Ascending aorta (tissue), 2 donors: ENCODE data around the gene NMNAT2. TPM values are rescaled to one million over a fixed set of nuclear protein-coding genes. Genes with fewer than 3 reads are reported as not detected.

Source experiments
- DNase-seq, 2 donors: peaks; one replicate each; pipeline ENCODE4 v3.0.0-alpha.2; 2019; ENCODE audit warnings: low spot score in 2 of 2
- H3K27ac ChIP-seq, 2 donors: fragments of 200-600 bp; sonication (generic); one replicate each; pipeline ENCODE4 v1.5.1; 2016 to 2017; ENCODE audit warnings: mild to moderate bottlenecking in 1 of 2
- H3K27me3 ChIP-seq: fragments of 200-600 bp; sonication (generic); one replicate; pipeline ENCODE4 v1.5.1; 2017
- H3K36me3 ChIP-seq, 2 donors: fragments of 200-600 bp; sonication (generic); one replicate each; pipeline ENCODE4 v1.5.1; 2016
- H3K4me1 ChIP-seq, 2 donors: fragments of 200-600 bp; sonication (generic); one replicate each; pipeline ENCODE4 v1.5.1; 2016 to 2017; ENCODE audit warnings: mild to moderate bottlenecking in 1 of 2
- H3K4me3 ChIP-seq, 2 donors: fragments of 200-600 bp; sonication (generic); one replicate each; pipeline ENCODE4 v1.5.1; 2016 to 2017; ENCODE audit warnings: mild to moderate bottlenecking in 1 of 2
- H3K9me3 ChIP-seq, 2 donors: fragments of 200-600 bp; sonication (generic); one replicate each; pipeline ENCODE4 v1.5.1; 2016
- intact Hi-C: fragments of 100-400 bp; cut with DNase I; formaldehyde crosslinking; loops from one replicate; pipeline ENCODE4 v1.15.1; 2023
- total RNA-seq: library from RNA; depleted of rRNA; stranded (reverse); fragments of >200 nt; gene quantifications from one replicate; pipeline ENCODE4 v1.1.0, GENCODE V29; 2016
- TF ChIP-seq, protein P1 (sequence below), 3 experiments: fragments of 200-600 bp in 2 of 3; fragments of 450-650 bp in 1 of 3; sonication (generic) in 2 of 3; IDR thresholded peaks; one replicate each; pipeline ENCODE4 v1.5.1; 2016 to 2019; ENCODE audit warnings: antibody characterized with exemption in 3 of 3, mild to moderate bottlenecking in 1 of 3, moderate library complexity in 1 of 3

The NMNAT2 gene
- total RNA-seq, 1 donor from 2014 or later = 0.53 TPM

DNA sequence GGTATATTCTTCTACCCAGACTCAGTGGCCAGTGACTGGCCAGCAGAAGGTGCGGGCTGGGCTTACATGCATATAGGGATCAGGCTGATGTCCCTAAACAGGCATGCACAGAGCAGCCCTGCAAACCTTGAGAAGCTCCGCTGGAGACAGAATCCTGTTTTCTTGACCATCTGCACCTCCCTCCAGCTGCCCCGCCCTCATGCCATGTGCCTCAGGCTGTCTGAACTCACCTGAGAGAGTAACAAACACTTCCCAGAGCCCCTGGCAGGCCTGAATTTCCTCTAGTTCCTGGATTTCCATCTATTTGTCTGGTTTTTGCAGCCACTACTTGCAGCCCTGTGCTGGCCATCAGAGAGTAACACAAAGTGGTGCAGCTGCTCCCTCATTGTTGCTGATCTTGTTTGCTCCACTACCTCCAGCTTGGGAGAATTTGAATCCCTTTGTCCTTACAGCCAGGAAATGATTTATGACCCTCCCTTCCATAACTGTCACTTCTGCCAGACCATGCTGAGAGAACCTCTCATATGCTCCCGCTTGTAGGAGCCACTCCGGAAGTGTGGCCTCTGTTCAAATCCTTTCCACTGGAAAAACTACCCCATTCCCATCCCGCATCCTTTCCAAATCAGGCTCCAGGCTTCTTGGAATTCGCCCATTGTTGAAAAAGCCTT lies 113.6 kb downstream of the NMNAT2 start:
- Histone ChIP-seq H3K27me3 (no peaks in the 10 kb centered on the region), H3K4me1 (peaks cover 13 to 67% of the 10 kb centered on the region in 2 donors), H3K36me3 (no peaks in the 10 kb centered on the region), H3K9me3 (no peaks in the 10 kb centered on the region), H3K4me3 (no peak overlapping the region), H3K27ac (peak overlapping the region; percentile 93)
- intact Hi-C loops = no loop called here
- TF ChIP-seq, protein P1, sequence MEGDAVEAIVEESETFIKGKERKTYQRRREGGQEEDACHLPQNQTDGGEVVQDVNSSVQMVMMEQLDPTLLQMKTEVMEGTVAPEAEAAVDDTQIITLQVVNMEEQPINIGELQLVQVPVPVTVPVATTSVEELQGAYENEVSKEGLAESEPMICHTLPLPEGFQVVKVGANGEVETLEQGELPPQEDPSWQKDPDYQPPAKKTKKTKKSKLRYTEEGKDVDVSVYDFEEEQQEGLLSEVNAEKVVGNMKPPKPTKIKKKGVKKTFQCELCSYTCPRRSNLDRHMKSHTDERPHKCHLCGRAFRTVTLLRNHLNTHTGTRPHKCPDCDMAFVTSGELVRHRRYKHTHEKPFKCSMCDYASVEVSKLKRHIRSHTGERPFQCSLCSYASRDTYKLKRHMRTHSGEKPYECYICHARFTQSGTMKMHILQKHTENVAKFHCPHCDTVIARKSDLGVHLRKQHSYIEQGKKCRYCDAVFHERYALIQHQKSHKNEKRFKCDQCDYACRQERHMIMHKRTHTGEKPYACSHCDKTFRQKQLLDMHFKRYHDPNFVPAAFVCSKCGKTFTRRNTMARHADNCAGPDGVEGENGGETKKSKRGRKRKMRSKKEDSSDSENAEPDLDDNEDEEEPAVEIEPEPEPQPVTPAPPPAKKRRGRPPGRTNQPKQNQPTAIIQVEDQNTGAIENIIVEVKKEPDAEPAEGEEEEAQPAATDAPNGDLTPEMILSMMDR (IDR thresholded peaks at IDR 0.05) = no peak
- no peak for DNase-seq

DNA sequence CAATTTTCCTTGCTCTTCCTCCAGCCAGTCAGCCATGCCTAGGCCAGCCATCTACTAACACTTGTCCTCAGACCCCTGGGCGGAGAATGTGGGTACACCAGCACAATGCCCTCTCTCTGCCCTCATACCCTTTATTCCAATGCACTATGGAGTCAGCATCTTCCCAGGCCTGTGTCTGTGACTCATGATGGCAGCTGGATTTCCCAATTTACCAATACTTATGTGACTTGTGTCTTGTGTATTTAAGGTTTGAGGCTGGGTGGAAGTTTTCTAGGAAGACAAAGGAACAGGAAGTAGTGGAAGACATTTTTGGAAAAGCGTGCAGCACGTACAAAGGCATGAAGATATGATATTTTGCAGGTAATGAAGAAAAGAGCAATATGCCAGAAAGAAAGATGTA lies 114.3 kb downstream of the NMNAT2 start:
- Histone ChIP-seq H3K9me3 (no peaks in the 10 kb centered on the region), H3K4me1 (peaks cover 13 to 66% of the 10 kb centered on the region in 2 donors), H3K36me3 (no peaks in the 10 kb centered on the region), H3K27ac (peak overlapping the region; percentile 93), H3K27me3 (no peaks in the 10 kb centered on the region), H3K4me3 (no peak overlapping the region)
- DNase-seq = no peak
- intact Hi-C loops = no loop called here
- TF ChIP-seq, protein P1 (IDR thresholded peaks at IDR 0.05) = no peak

DNA sequence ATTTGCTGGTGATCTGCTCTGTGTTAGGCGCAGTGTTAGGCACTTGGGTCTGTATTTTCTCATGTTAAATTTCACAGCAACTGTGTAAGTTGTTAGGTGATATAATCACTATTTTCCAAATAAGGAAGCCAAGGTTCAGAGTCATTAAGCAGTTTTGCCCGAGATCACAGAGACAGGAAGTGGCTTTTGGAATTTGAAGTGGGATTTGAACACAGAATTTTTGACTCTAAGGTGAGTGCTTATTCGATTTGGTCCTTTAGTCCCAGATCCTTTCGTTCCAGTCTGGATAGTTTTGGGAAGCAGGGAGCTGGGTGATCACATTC lies 114.9 kb downstream of the NMNAT2 start:
- Histone ChIP-seq H3K36me3 (no peaks in the 10 kb centered on the region), H3K9me3 (no peaks in the 10 kb centered on the region), H3K27ac (peak overlapping the region; percentile 93), H3K27me3 (no peaks in the 10 kb centered on the region), H3K4me3 (no peak overlapping the region), H3K4me1 (peaks cover 13 to 66% of the 10 kb centered on the region in 2 donors)
- intact Hi-C loops = no loop called here
- DNase-seq = no peak
- TF ChIP-seq, protein P1 (IDR thresholded peaks at IDR 0.05) = no peak

DNA sequence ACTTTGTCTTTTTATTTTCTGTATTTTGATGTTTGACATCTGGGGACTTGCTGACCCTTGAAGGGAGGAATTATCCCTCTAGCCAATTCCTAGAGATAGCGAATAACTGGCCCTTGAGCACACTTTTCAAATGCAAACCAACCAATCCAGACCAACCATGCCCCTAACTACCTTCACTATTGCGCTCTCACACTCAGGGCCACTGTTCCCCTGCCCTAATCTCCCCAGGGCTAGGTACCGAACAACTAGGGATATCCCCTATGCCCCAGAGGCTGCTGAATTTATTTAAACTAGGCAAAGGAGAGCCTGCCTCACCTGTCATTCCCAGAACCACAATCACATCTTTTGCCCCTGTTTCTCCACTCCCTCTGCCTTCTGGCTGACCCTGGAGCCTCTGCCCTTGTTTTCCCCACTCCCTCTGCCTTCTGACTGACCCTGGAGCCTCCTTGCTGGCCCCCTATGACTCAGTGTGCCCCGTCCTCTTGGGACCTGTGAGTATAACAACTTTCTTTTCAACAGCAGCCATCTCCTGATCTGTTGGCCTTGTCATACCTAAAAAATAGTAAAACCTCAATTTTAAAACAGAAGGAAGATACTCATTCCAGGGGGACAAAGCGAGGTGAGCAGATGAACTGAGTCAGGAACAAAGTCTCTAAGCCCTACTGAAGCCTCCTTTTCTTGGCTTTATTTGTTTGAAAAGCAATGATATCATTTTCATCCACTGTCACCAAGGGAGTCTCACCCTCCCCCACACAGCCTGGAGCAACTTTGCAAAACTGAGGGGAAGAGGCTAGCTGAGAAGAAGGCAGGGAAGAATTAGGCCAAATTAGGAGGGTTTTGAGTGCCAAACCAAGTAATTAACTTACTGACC lies 115.5 kb downstream of the NMNAT2 start:
- no peak for DNase-seq
- intact Hi-C loops = no loop called here
- Histone ChIP-seq H3K4me1 (peaks cover 11 to 63% of the 10 kb centered on the region in 2 donors), H3K27ac (peak overlapping the region; percentile 93), H3K27me3 (no peaks in the 10 kb centered on the region), H3K4me3 (no peak overlapping the region), H3K9me3 (no peaks in the 10 kb centered on the region), H3K36me3 (no peaks in the 10 kb centered on the region)
- TF ChIP-seq, protein P1 (IDR thresholded peaks at IDR 0.05) = no peak

DNA sequence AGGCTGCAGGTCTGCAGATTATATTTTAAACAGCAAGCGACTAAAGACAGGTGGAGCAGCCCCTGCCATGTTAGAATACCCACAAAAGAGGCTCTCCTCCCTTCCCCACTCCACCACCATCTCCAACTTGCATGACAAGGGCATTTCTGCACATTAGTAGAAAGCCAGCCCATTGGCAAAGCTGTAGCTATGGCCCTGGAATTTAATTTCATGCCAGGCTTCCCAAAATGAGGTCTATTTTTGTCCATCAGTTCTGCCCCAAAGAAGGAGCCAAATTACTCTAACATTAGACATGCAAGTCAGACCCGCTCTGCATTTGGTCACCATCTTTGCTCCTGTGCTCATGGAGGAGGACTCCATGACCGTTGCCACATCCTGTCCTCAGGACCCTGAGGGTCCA lies 116.9 kb downstream of the NMNAT2 start:
- peaks cover 7 to 51% of the 10 kb centered on the region in 2 donors for H3K4me1 ChIP-seq
- DNase-seq = peak in 1 of 2 donors; percentile 82
- peak overlapping the region; percentile 93 for H3K27ac ChIP-seq
- TF ChIP-seq, protein P1 (IDR thresholded peaks at IDR 0.05) = no peak
- H3K36me3 ChIP-seq = no peaks in the 10 kb centered on the region
- no peaks in the 10 kb centered on the region for H3K27me3 ChIP-seq
- intact Hi-C loops = no loop called here
- H3K9me3 ChIP-seq = no peaks in the 10 kb centered on the region
- no peak overlapping the region for H3K4me3 ChIP-seq
